Loucy (cell line): ENCODE measurements around the gene TNFRSF14.

Source experiments
- H2AFZ ChIP-seq: fragments of 200-600 bp; sonication (generic); 2 replicates; pipeline ENCODE4 v1.6.0; 2016; ENCODE audit warnings: antibody characterized with exemption, mild to moderate bottlenecking, low read length, moderate library complexity
- H3F3A ChIP-seq: fragments of 200-600 bp; 2 replicates; pipeline ENCODE4 v1.6.0; 2016; ENCODE audit warnings: antibody characterized with exemption, low read depth, mild to moderate bottlenecking
- H3K27me3 ChIP-seq: fragments of 200-600 bp; sonication (generic); 2 replicates; pipeline ENCODE4 v1.6.1; 2014; ENCODE audit warnings: low read length, mild to moderate bottlenecking; ENCODE audit not compliant: insufficient read depth, poor library complexity, severe bottlenecking
- H3K36me3 ChIP-seq: fragments of 200-600 bp; sonication (generic); 2 replicates; pipeline ENCODE4 v1.6.1; 2016; ENCODE audit warnings: low read length; ENCODE audit not compliant: insufficient read depth
- H3K4me1 ChIP-seq: fragments of 200-600 bp; sonication (generic); 2 replicates; pipeline ENCODE4 v1.5.1; 2014; ENCODE audit warnings: low read length, mild to moderate bottlenecking; ENCODE audit not compliant: insufficient read depth, poor library complexity, severe bottlenecking
- H3K4me2 ChIP-seq: fragments of 200-600 bp; sonication (generic); 2 replicates; pipeline ENCODE4 v1.6.0; 2014; ENCODE audit warnings: antibody characterized with exemption, low read length, low read depth, mild to moderate bottlenecking; ENCODE audit not compliant: poor library complexity, severe bottlenecking
- H3K4me3 ChIP-seq: fragments of 200-600 bp; sonication (generic); 2 replicates; pipeline ENCODE4 v1.5.1; 2014; ENCODE audit warnings: low read length, mild to moderate bottlenecking, mixed read lengths; ENCODE audit not compliant: poor library complexity, severe bottlenecking
- H3K79me2 ChIP-seq: fragments of 200-600 bp; sonication (generic); 2 replicates; pipeline ENCODE4 v1.6.1; 2014; ENCODE audit warnings: low read length; ENCODE audit not compliant: insufficient read depth
- H3K9ac ChIP-seq: fragments of 200-600 bp; sonication (generic); 2 replicates; pipeline ENCODE4 v1.6.0; 2014; ENCODE audit warnings: mild to moderate bottlenecking, low read depth, low read length, moderate library complexity; ENCODE audit not compliant: poor library complexity, severe bottlenecking
- H3K9me2 ChIP-seq: fragments of 200-600 bp; sonication (generic); replicated peaks from 2 replicates; pipeline ENCODE4 v1.6.1; 2016; ENCODE audit warnings: low read depth, low read length, mixed read lengths
- H3K9me3 ChIP-seq: fragments of 200-600 bp; sonication (generic); 2 replicates; pipeline ENCODE4 v1.6.1; 2014; ENCODE audit warnings: mild to moderate bottlenecking, antibody characterized with exemption, low read length, low read depth; ENCODE audit not compliant: insufficient read depth
- H4K20me1 ChIP-seq: fragments of 200-600 bp; sonication (generic); 2 replicates; pipeline ENCODE4 v1.6.0; 2014; ENCODE audit warnings: antibody characterized with exemption, low read length, mild to moderate bottlenecking; ENCODE audit not compliant: insufficient read depth, poor library complexity, severe bottlenecking
- EZH2phosphoT487 ChIP-seq: fragments of 200-600 bp; IDR thresholded peaks from 2 replicates; pipeline ENCODE4 v1.6.1; 2018; ENCODE audit warnings: antibody characterized with exemption, mild to moderate bottlenecking, moderate library complexity, borderline replicate concordance
- TF ChIP-seq, protein P1 (sequence below): fragments of 200-600 bp; sonication (generic); conservative IDR thresholded peaks from 2 replicates; pipeline ENCODE4 v1.5.1; 2014; ENCODE audit warnings: mild to moderate bottlenecking, antibody characterized with exemption, low read length

TNFRSF14 gene

GRCh38 chr1:2605509-2606395, 49.6 kb downstream of the TNFRSF14 start:
- H3K36me3 ChIP-seq, result no peaks in the 10 kb centered on the region
- peaks cover 7% of the 10 kb centered on the region; the same call in 1 of the 2 replicates for H3K9me3 ChIP-seq
- H3K27me3 ChIP-seq, result no peaks in the 10 kb centered on the region
- H3K9ac ChIP-seq, result no peak overlapping the region
- no peaks in the 10 kb centered on the region for H3K79me2 ChIP-seq
- H2AFZ ChIP-seq, result no peak overlapping the region
- H3K4me3 ChIP-seq, result no peak overlapping the region
- no peaks in the 10 kb centered on the region for H3K9me2 ChIP-seq
- TF ChIP-seq, protein P1, sequence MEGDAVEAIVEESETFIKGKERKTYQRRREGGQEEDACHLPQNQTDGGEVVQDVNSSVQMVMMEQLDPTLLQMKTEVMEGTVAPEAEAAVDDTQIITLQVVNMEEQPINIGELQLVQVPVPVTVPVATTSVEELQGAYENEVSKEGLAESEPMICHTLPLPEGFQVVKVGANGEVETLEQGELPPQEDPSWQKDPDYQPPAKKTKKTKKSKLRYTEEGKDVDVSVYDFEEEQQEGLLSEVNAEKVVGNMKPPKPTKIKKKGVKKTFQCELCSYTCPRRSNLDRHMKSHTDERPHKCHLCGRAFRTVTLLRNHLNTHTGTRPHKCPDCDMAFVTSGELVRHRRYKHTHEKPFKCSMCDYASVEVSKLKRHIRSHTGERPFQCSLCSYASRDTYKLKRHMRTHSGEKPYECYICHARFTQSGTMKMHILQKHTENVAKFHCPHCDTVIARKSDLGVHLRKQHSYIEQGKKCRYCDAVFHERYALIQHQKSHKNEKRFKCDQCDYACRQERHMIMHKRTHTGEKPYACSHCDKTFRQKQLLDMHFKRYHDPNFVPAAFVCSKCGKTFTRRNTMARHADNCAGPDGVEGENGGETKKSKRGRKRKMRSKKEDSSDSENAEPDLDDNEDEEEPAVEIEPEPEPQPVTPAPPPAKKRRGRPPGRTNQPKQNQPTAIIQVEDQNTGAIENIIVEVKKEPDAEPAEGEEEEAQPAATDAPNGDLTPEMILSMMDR, result no peak
- TF ChIP-seq EZH2phosphoT487, result no peak
- H3F3A ChIP-seq, result no peaks in the 10 kb centered on the region
- H3K4me1 ChIP-seq, result no peaks in the 10 kb centered on the region
- no peaks in the 10 kb centered on the region for H4K20me1 ChIP-seq
- no peak overlapping the region for H3K4me2 ChIP-seq

DNA sequence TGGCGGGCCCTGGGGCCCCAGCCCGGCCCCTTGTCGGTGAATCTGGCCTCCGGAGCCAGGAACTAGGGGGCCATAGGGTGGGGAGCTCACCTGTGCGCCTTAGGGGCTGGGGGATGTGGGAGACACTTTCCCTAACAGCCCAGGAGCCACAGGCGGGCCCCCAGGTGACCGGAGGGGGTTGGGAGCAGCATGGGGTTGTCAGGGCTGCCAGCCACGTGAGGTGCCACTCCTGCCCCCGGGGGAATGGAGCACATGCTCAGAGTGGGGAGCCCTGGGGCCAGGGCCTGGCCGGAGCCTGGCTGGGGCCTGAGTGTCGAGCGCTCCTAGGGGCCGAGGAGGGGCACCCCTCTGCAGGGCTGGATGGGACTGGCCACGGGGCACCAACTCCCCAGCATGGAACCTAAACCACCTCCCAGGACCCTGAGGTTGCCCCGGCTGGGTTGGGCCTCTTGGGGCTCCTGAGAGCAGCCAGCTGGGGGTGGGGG, 50.3 kb downstream of the TNFRSF14 start:
- Histone ChIP-seq H3K4me3 (no peak overlapping the region), H3K27me3 (no peaks in the 10 kb centered on the region), H3K79me2 (no peaks in the 10 kb centered on the region), H3K36me3 (no peaks in the 10 kb centered on the region), H3K4me2 (no peak overlapping the region), H3K9ac (no peak overlapping the region), H3K9me3 (peaks cover 7% of the 10 kb centered on the region; the same call in 1 of the 2 replicates), H3K4me1 (no peaks in the 10 kb centered on the region), H3F3A (no peaks in the 10 kb centered on the region), H4K20me1 (no peaks in the 10 kb centered on the region), H2AFZ (no peak overlapping the region), H3K9me2 (no peaks in the 10 kb centered on the region)
- TF ChIP-seq, protein P1, result no peak
- TF ChIP-seq EZH2phosphoT487, result no peak

DNA sequence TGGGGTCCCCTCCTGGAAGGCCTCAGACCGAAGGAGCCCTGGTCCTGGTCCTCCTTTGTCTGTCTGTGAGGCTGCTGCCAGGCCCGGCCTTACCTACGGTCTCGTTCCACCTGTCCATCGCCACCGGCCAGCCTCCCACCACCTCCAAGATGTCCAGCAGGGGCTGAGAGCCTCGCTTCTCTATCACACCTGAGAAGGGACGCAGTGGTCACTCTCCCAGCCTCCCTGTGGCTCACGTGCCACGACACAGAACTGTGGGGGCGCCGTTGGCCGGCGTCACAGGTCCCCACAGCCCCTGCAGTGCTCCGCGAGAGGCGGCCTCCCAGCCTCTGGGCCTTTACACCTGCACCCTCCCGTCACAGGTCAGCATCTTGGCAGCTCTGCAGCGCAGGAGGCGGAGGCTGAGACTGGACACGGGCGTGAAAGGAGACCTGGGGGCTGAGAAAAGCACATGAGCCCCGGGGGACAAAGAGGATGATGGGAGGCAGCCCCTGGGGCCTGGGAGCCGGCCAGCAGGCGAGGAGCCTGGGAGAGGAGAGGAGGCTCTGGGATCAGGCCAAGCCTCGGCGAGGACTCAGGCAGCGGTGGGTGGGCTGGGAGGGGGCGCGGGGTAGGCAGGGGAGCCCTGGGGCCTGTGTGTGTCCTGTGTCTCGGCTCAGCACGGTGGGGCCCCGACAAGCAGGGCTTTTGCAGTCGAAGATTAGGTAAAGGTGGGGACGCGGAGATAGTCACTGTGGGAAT, 50.9 kb downstream of the TNFRSF14 start:
- Histone ChIP-seq H3K4me3 (no peak overlapping the region), H3K27me3 (no peaks in the 10 kb centered on the region), H3K79me2 (no peaks in the 10 kb centered on the region), H3K9me3 (peaks cover 7% of the 10 kb centered on the region; the same call in 1 of the 2 replicates), H3K9me2 (no peaks in the 10 kb centered on the region), H3K4me2 (no peak overlapping the region), H3K4me1 (no peaks in the 10 kb centered on the region), H3K9ac (no peak overlapping the region), H4K20me1 (no peaks in the 10 kb centered on the region), H2AFZ (no peak overlapping the region), H3K36me3 (no peaks in the 10 kb centered on the region), H3F3A (no peaks in the 10 kb centered on the region)
- TF ChIP-seq EZH2phosphoT487, result no peak
- TF ChIP-seq, protein P1, result no peak
